Keratinocyte (primary cell): ENCODE results near the gene LEFTY1. TPM values are rescaled to one million over a fixed set of nuclear protein-coding genes. Genes with fewer than 3 reads are reported as not detected.

ENCODE experiments used
- DNase-seq: peaks from one replicate; pipeline ENCODE4 v3.0.0-alpha.2; 2011; ENCODE audit warnings: low read depth, missing footprints, low spot score
- FAIRE-seq: peaks from 2 replicates; lab custom pipeline; 2011; peaks lifted over from hg19 to GRCh38; lab: Jason Lieb, UNC
- H2AFZ ChIP-seq: 2 replicates; pipeline ENCODE4 v1.6.0; 2012; ENCODE audit warnings: low read length, control low read depth, inconsistent platforms; ENCODE audit not compliant: control insufficient read depth
- H3K27ac ChIP-seq: 2 replicates; pipeline ENCODE4 v1.5.1; 2011; ENCODE audit warnings: low read length; ENCODE audit not compliant: control insufficient read depth, insufficient read depth
- H3K27me3 ChIP-seq: 3 replicates; pipeline ENCODE4 v1.6.0; 2011; ENCODE audit warnings: low read length; ENCODE audit not compliant: control insufficient read depth, insufficient read depth; ENCODE audit errors: extremely low read depth
- H3K36me3 ChIP-seq, 2 experiments: 2 replicates in 1 of 2; 3 replicates in 1 of 2; pipeline ENCODE4 v1.5.1; 2011; ENCODE audit warnings: low read length in 2 of 2, mild to moderate bottlenecking in 1 of 2; ENCODE audit not compliant: control insufficient read depth in 2 of 2, insufficient read depth in 2 of 2; ENCODE audit errors: extremely low read depth in 1 of 2
- H3K4me1 ChIP-seq: 3 replicates; pipeline ENCODE4 v1.5.1; 2011; ENCODE audit warnings: low read length; ENCODE audit not compliant: control insufficient read depth, insufficient read depth; ENCODE audit errors: extremely low read depth
- H3K4me2 ChIP-seq: 3 replicates; pipeline ENCODE4 v1.6.0; 2011; ENCODE audit warnings: low read depth, low read length; ENCODE audit not compliant: control insufficient read depth, insufficient read depth; ENCODE audit errors: extremely low read depth
- H3K4me3 ChIP-seq, 3 experiments: fragments of 200-600 bp in 1 of 3; sonication (generic) in 1 of 3; 2 replicates in 2 of 3; 3 replicates in 1 of 3; pipeline ENCODE4 v1.5.1; 2011 to 2016; ENCODE audit warnings: low read length in 3 of 3, mild to moderate bottlenecking in 3 of 3, control low read depth in 2 of 3, inconsistent platforms in 1 of 3, low read depth in 1 of 3, mixed read lengths in 1 of 3, mixed run types in 1 of 3, moderate library complexity in 1 of 3; ENCODE audit not compliant: control insufficient read depth in 2 of 3, insufficient read depth in 2 of 3; ENCODE audit errors: extremely low read depth in 1 of 3
- H3K79me2 ChIP-seq: 2 replicates; pipeline ENCODE4 v1.6.0; 2012; ENCODE audit warnings: low read length; ENCODE audit not compliant: control insufficient read depth, insufficient read depth
- H3K9ac ChIP-seq: 3 replicates; pipeline ENCODE4 v1.6.0; 2011; ENCODE audit warnings: low read length; ENCODE audit not compliant: control insufficient read depth, insufficient read depth; ENCODE audit errors: extremely low read depth
- H3K9me1 ChIP-seq: 3 replicates; pipeline ENCODE4 v1.6.0; 2011; ENCODE audit warnings: low read length; ENCODE audit not compliant: control insufficient read depth, insufficient read depth; ENCODE audit errors: extremely low read depth
- H3K9me3 ChIP-seq: 2 replicates; pipeline ENCODE4 v1.5.1; 2012; ENCODE audit warnings: low read depth, low read length; ENCODE audit not compliant: control insufficient read depth
- H4K20me1 ChIP-seq: 3 replicates; pipeline ENCODE4 v1.6.0; 2011; ENCODE audit warnings: low read length; ENCODE audit not compliant: control insufficient read depth, insufficient read depth; ENCODE audit errors: extremely low read depth
- EZH2 ChIP-seq: IDR thresholded peaks from one replicate; pipeline ENCODE4 v1.6.1; 2012; ENCODE audit warnings: inconsistent platforms, mild to moderate bottlenecking, low read length, moderate library complexity
- dilution Hi-C: fragments of 300-500 bp; cut with MboI; formaldehyde crosslinking; loops from one replicate; pipeline ENCODE4 v1.7.0; 2020; ENCODE audit warnings: low sequenced_read_pairs; ENCODE audit not compliant: extremely low pct_ligation_motif_present
- polyA plus RNA-seq, 5 experiments: library from polyadenylated mRNA; depleted of rRNA in 3 of 5; stranded (reverse) in 3 of 5; stranded (forward) in 1 of 5; unstranded in 1 of 5; fragments of >200 nt; gene quantifications; 1 replicate in 1 of 5; 2 replicates in 3 of 5; 3 replicates in 1 of 5; pipeline versions ENCODE4 v1.2.1 to v1.2.3, GENCODE V29; 2011 to 2012; ENCODE audit warnings: missing spikeins in 2 of 5, low read depth in 1 of 5, low replicate concordance in 1 of 5
- TF ChIP-seq, protein P1 (sequence below), 3 experiments: IDR thresholded peaks in 1 of 3; conservative IDR thresholded peaks in 1 of 3; optimal IDR thresholded peaks in 1 of 3; 2 replicates in 2 of 3; 3 replicates in 1 of 3; pipeline versions ENCODE3 to v1.5.1; 2011; ENCODE audit warnings: low read length in 3 of 3, mild to moderate bottlenecking in 3 of 3, moderate library complexity in 2 of 3, control low read depth in 1 of 3, inconsistent platforms in 1 of 3; ENCODE audit not compliant: insufficient read depth in 2 of 3; ENCODE audit errors: extremely low read depth in 1 of 3

Gene LEFTY1
- polyA plus RNA-seq, 1 donor (not counting 4 experiments of a cell fraction or from before 2014, with no cell fraction given): not detected

- dilution Hi-C loops: no loop called here
- no peak for FAIRE-seq
- peaks cover 26 to 34% of the 10 kb centered on the region in 2 experiments for H3K36me3 ChIP-seq
Measured at GRCh38 chr1:225863167-225863566, 25.8 kb downstream of the LEFTY1 start.

DNA sequence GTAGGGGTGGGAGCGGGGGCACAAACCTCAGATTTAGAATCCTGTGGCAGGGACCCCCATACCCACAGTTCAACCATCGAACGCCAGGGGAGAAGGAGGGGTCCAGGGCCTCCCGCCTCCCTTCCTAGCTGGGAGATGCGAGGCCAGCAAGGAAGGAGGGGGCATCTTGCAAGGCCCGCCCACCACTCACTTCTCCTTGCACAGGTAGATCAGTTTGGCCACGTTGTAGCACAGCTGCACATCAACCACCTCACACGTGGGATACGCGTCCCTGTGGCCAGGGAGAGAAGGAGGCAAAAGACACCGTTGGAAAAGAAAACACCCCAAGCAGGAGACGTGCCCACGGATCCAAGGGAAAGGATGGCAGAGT is 26.4 kb downstream of the LEFTY1 start:
- H3K4me3 ChIP-seq: no peak overlapping the region

More at GRCh38 chr1:225863167-225863566, 25.8 kb downstream of the LEFTY1 start:
- H3K9ac ChIP-seq: no peak overlapping the region
- no peak overlapping the region for H3K27ac ChIP-seq
- no peak for TF ChIP-seq EZH2
- TF ChIP-seq, protein P1, sequence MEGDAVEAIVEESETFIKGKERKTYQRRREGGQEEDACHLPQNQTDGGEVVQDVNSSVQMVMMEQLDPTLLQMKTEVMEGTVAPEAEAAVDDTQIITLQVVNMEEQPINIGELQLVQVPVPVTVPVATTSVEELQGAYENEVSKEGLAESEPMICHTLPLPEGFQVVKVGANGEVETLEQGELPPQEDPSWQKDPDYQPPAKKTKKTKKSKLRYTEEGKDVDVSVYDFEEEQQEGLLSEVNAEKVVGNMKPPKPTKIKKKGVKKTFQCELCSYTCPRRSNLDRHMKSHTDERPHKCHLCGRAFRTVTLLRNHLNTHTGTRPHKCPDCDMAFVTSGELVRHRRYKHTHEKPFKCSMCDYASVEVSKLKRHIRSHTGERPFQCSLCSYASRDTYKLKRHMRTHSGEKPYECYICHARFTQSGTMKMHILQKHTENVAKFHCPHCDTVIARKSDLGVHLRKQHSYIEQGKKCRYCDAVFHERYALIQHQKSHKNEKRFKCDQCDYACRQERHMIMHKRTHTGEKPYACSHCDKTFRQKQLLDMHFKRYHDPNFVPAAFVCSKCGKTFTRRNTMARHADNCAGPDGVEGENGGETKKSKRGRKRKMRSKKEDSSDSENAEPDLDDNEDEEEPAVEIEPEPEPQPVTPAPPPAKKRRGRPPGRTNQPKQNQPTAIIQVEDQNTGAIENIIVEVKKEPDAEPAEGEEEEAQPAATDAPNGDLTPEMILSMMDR (optimal IDR thresholded peaks at IDR 0.05 in 1 of 3, IDR thresholded peaks at IDR 0.05 in 1 of 3, conservative IDR thresholded peaks at IDR 0.05 in 1 of 3; ENCODE audit: extremely low read depth in 1 of 3, insufficient read depth in 2 of 3, low read length in 3 of 3): no peak
- H3K4me1 ChIP-seq: no peaks in the 10 kb centered on the region
- no peaks in the 10 kb centered on the region for H3K79me2 ChIP-seq
- DNase-seq: no peak
- H3K4me3 ChIP-seq: no peak overlapping the region
- no peaks in the 10 kb centered on the region for H3K27me3 ChIP-seq
- no peak overlapping the region for H3K4me2 ChIP-seq
- no peak overlapping the region for H2AFZ ChIP-seq
- no peaks in the 10 kb centered on the region for H3K9me3 ChIP-seq
- no peaks in the 10 kb centered on the region for H3K9me1 ChIP-seq
- peaks cover 2% of the 10 kb centered on the region for H4K20me1 ChIP-seq

More for the DNA sequence above, 26.4 kb downstream of the LEFTY1 start:
- H3K9me3 ChIP-seq: no peaks in the 10 kb centered on the region
- no peak for DNase-seq
- H2AFZ ChIP-seq: no peak overlapping the region
- H3K27me3 ChIP-seq: no peaks in the 10 kb centered on the region
- H3K36me3 ChIP-seq: peaks cover 22 to 29% of the 10 kb centered on the region in 2 experiments
- dilution Hi-C loops: no loop called here
- no peak for TF ChIP-seq EZH2
- TF ChIP-seq, protein P1 (optimal IDR thresholded peaks at IDR 0.05 in 1 of 3, IDR thresholded peaks at IDR 0.05 in 1 of 3, conservative IDR thresholded peaks at IDR 0.05 in 1 of 3; ENCODE audit: extremely low read depth in 1 of 3, insufficient read depth in 2 of 3, low read length in 3 of 3): no peak
- FAIRE-seq: no peak
- no peaks in the 10 kb centered on the region for H3K9me1 ChIP-seq
- no peaks in the 10 kb centered on the region for H3K4me1 ChIP-seq
- H3K79me2 ChIP-seq: no peaks in the 10 kb centered on the region
- no peak overlapping the region for H3K4me2 ChIP-seq
- peaks cover 2% of the 10 kb centered on the region for H4K20me1 ChIP-seq
- no peak overlapping the region for H3K27ac ChIP-seq
- no peak overlapping the region for H3K9ac ChIP-seq
